ENCODE data around the gene SECISBP2. TPM values are rescaled to one million over a fixed set of nuclear protein-coding genes. Genes with fewer than 3 reads are reported as not detected.
A peak's percentile ranks its signal among the peaks of the same experiment; 100 is the strongest.
"Not testable (repeated sequence)": the region's sequence is repeated elsewhere in the genome, so short reads cannot be mapped to it uniquely, and the experiment has no call there.

Gene SECISBP2
- total and polyA plus RNA-seq, 5 donors, result 14.6 to 20.6 (median 17.1) TPM

DNA sequence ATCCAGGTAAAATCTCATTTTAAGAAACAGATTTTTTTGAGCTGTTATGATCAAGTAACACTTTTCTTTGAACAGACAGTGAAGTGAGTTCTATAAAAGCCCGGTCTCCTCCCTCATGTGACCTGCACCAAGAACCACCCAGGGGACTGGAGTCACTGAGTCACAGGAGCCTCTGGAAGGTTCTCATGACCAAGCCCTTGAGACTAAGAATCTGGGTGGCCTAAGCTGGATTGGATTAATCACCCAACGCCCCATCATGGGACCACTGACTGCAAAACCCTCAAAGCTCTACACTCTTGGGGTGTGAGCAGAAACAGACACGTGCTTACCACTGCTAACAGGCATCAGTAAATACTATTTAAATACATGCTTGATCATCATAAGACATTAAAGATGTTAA lies 48.4 kb downstream of the SECISBP2 start:
- intact Hi-C loops (cut with DNase I), result loop anchor here in 1 of 4 donors (10.0 kb wide), 1 partner anchor 58 kb away; no protein-coding TSS in a partner anchor
- 87% methylated on average over 3 of the region's 3 CpGs for WGBS

DNA sequence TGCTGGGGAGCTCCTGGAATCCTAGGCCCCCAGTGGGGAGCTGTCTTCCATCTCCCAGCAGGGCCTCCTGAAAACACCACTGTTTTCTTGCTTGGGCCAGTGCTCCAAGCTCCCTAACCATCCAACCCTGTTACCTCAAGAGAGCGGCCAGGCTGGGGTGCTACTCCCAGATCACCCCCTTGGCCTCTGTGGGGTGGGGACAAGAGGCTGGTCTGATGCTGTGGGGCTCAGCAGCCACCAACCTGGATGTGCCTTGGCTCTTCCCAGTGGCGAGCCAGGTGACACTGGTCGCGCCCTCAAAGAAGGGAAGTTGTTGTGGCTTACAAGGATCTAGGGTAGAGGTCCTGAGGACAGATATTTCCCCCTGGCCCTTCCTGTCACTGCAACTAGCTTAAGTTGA lies 49.0 kb downstream of the SECISBP2 start:
- intact Hi-C loops (cut with DNase I), result loop anchor here in 1 of 4 donors (10.0 kb wide), 1 partner anchor 58 kb away; no protein-coding TSS in a partner anchor
- H3K9me3 ChIP-seq (ENCODE audit: control insufficient read depth, low read length), result no peaks in the 10 kb centered on the region
- 91% methylated on average over 4 of the region's 4 CpGs for WGBS
- no peak for ATAC-seq
- DNase-seq, result peak in 1 of 3 donors; percentile 14
- no peaks in the 10 kb centered on the region for H3K27me3 ChIP-seq (ENCODE audit: control insufficient read depth, insufficient read depth)
- no peak overlapping the region for H3K27ac ChIP-seq (ENCODE audit: low read length)
- H3K4me1 ChIP-seq (ENCODE audit: control insufficient read depth, insufficient read depth, low read length), result no peaks in the 10 kb centered on the region
- no peak overlapping the region for H3K4me3 ChIP-seq (ENCODE audit: low read length)

More for the DNA sequence above, 48.4 kb downstream of the SECISBP2 start:
- ATAC-seq, result no peak
- Histone ChIP-seq H3K27ac (ENCODE audit: low read length) (no peak overlapping the region), H3K4me3 (ENCODE audit: low read length) (no peak overlapping the region), H3K9me3 (ENCODE audit: control insufficient read depth, low read length) (no peaks in the 10 kb centered on the region), H3K27me3 (ENCODE audit: control insufficient read depth, insufficient read depth) (no peaks in the 10 kb centered on the region), H3K4me1 (ENCODE audit: control insufficient read depth, insufficient read depth, low read length) (no peaks in the 10 kb centered on the region)
- DNase-seq, result no peak

DNA sequence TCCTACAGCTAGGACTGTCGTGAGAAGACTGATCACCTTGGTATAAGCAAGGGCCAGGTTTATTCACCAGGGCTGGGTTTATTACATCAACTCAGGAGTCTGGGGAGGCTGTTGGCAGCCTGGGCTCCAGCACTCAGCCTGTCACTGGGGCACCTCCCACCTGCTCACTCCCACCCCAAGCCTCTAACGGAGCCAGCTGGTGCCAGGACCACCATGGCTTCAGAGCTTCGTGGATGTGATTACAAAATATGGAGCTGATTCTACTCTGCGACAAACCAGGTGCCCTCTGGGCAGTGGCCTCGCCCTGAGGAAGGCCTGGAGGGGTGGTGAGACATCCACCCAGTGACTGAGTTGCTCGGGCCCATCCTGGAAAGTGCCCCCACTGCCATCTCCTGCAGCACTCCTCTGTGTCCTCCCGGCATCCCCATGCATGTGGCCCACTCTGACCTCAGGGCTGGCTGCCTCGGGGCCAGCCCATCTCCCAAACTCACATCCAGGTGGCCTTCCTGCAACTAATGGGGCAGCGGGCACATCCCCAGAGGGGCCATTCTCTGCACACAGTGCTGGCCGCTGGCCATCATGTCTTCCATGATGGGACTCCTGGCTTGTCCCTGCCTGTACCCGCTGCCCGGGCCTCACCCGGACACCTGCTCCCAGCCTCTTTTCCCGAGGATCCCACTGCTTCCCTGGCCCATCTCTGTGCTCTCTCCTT lies 49.6 kb downstream of the SECISBP2 start:
- Histone ChIP-seq H3K27ac (ENCODE audit: low read length) (no peak overlapping the region), H3K4me3 (ENCODE audit: low read length) (no peak overlapping the region), H3K27me3 (ENCODE audit: control insufficient read depth, insufficient read depth) (no peaks in the 10 kb centered on the region), H3K4me1 (ENCODE audit: control insufficient read depth, insufficient read depth, low read length) (no peaks in the 10 kb centered on the region), H3K9me3 (ENCODE audit: control insufficient read depth, low read length) (no peaks in the 10 kb centered on the region)
- peak in 1 of 3 donors; percentile 48 for DNase-seq
- intact Hi-C loops (cut with DNase I), result loop anchor here in 1 of 4 donors (10.0 kb wide), 1 partner anchor 57 kb away; no protein-coding TSS in a partner anchor
- WGBS, result 82% methylated on average over 14 of the region's 14 CpGs
- no peak for ATAC-seq

DNA sequence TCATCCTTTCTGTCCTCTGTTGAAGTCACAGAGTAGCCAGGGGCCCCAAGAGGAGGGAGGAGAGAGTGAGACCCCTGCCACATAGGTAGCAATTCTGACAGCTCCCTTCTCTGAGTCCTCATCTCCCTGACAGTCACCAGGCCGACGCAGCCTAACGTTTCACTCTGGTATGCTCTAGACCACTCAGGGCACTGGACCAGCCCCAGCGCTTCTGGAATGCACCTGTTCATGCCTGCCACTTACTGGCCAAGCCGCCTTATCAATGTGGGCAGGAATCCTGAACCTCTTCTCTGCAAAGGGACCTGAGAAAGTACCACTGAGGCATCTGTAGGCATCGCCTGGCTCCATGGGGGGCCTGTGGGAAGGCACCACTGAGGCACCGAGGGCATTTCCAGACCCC lies 50.2 kb downstream of the SECISBP2 start:
- DNase-seq (peak in 1 of 3 donors; percentile 21), ATAC-seq (no peak)
- intact Hi-C loops (cut with DNase I), result loop anchor here in 1 of 4 donors (10.0 kb wide), 1 partner anchor 56 kb away; no protein-coding TSS in a partner anchor
- 80% methylated on average over 7 of the region's 7 CpGs for WGBS
- no peak overlapping the region for H3K27ac ChIP-seq (ENCODE audit: low read length)
- H3K4me1 ChIP-seq (ENCODE audit: control insufficient read depth, insufficient read depth, low read length), result no peaks in the 10 kb centered on the region
- H3K9me3 ChIP-seq (ENCODE audit: control insufficient read depth, low read length), result no peaks in the 10 kb centered on the region
- H3K27me3 ChIP-seq (ENCODE audit: control insufficient read depth, insufficient read depth), result no peaks in the 10 kb centered on the region
- H3K4me3 ChIP-seq (ENCODE audit: low read length), result no peak overlapping the region

DNA sequence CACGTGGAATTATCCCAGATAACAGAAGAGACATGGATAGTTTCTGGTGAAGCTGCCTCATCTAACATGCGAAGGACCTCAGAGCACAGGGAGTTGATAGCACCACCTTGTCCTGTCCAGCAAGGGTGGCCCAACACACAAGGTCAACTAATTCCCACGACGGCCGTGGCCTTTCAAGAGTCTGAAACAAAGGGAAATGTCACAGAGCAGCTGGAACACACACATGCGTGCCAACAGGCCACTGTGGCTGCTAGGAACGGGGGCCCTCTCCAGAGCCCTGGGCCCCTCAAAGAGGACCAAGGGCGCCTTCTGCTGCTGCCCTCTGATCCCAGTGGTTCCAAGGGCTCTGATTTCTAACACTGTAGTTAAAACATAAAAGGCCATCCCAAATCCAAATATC lies 50.7 kb downstream of the SECISBP2 start:
- 77% methylated on average over 8 of the region's 8 CpGs for WGBS
- intact Hi-C loops (cut with DNase I), result loop anchor here in 1 of 4 donors (10.0 kb wide), 1 partner anchor 56 kb away; no protein-coding TSS in a partner anchor
- H3K9me3 ChIP-seq (ENCODE audit: control insufficient read depth, low read length), result no peaks in the 10 kb centered on the region
- H3K27me3 ChIP-seq (ENCODE audit: control insufficient read depth, insufficient read depth), result no peaks in the 10 kb centered on the region
- no peak overlapping the region for H3K27ac ChIP-seq (ENCODE audit: low read length)
- ATAC-seq, result no peak
- no peaks in the 10 kb centered on the region for H3K4me1 ChIP-seq (ENCODE audit: control insufficient read depth, insufficient read depth, low read length)
- peak in 1 of 3 donors; percentile 34 for DNase-seq
- no peak overlapping the region for H3K4me3 ChIP-seq (ENCODE audit: low read length)

DNA sequence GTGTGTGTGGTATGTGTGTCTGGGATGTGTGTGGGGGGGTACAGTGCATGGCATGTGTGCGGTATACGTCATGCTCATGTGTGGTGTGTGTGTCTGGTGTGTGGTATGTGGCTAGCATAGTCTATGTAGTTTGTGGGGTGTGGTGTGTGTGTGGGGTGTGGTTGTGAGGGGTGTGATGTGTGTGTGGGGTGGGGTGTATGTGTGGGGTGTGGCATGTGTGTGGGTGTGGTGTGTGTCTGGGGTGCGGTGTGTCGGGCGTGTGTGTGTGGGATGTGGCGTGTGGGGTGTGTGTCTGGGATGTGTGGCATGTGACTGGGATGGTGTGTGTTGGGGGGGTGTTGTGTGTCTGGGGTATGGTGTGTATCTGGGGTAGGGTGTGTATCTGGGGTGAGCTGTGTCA lies 52.3 kb downstream of the SECISBP2 start:
- Histone ChIP-seq H3K4me3 (ENCODE audit: low read length) (no peak overlapping the region), H3K4me1 (ENCODE audit: control insufficient read depth, insufficient read depth, low read length) (no peaks in the 10 kb centered on the region), H3K9me3 (ENCODE audit: control insufficient read depth, low read length) (no peaks in the 10 kb centered on the region), H3K27ac (ENCODE audit: low read length) (no peak overlapping the region), H3K27me3 (ENCODE audit: control insufficient read depth, insufficient read depth) (no peaks in the 10 kb centered on the region)
- DNase-seq (peak in 1 of 3 donors; percentile 40), ATAC-seq (no peak)
- intact Hi-C loops (cut with DNase I), result no loop called here
- WGBS, result 93% methylated on average over 6 of the region's 6 CpGs

DNA sequence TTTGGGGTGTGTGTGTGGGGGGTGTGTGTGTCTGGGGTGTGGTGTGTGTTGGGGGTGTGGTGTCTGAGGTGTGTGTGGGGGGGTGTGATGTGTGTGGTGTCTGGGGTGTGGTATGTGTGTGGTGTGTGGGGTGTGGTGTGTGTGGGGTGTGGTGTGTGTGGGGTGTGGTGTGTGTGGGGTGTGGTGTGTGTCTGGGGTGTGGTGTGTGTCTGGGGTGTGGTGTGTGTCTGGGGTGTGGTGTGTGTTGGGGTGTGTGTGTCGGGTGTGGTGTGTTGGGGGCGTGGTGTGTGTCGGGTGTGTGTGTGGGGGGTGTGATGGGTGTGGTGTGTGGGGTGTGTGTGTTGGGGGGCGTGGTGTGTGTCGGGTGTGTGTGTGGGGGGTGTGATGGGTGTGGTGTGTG lies 53.5 kb downstream of the SECISBP2 start:
- H3K9me3 ChIP-seq (ENCODE audit: control insufficient read depth, low read length); intact Hi-C loops (cut with DNase I); H3K27ac ChIP-seq (ENCODE audit: low read length); H3K27me3 ChIP-seq (ENCODE audit: control insufficient read depth, insufficient read depth); H3K4me1 ChIP-seq (ENCODE audit: control insufficient read depth, insufficient read depth, low read length); H3K4me3 ChIP-seq (ENCODE audit: low read length): not testable (repeated sequence)
- DNase-seq (peak in 1 of 3 donors; percentile 35), ATAC-seq (peak in 1 of 2 donors; percentile 55)
- 92% methylated on average over 5 of the region's 5 CpGs for WGBS

DNA sequence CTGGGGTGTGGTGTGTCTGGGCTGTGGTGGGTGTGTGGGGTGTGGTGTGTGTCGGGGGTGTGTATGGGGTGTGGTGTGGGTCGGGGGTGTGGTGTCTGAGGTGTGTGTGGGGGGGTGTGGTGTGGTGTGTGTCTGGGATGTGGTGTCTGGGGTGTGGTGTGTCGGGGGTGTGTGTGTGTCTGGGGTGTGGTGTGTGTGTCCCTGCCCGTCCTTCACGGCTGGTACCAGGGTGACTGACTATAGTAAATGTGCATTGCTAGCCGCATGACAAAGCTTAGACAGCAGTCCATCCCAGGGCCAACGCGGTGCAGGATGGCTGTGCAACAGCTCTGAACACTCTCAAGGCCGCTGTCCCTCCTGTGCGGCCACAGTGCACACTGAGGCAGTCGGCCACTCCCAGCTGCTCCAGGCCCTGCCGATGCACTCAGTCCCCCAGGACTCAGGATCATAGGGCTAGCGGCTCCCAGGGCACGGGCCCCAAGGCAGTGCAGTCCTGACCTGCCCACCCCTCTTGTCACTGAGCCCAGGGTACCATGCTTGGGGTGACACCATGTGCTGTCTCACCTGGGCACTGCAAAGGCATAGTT lies 54.0 kb downstream of the SECISBP2 start:
- ATAC-seq, result no peak
- no peak for DNase-seq
- H3K9me3 ChIP-seq (ENCODE audit: control insufficient read depth, low read length), result no peaks in the 10 kb centered on the region
- 83% methylated on average over 14 of the region's 14 CpGs for WGBS
- H3K4me3 ChIP-seq (ENCODE audit: low read length), result no peak overlapping the region
- no peaks in the 10 kb centered on the region for H3K4me1 ChIP-seq (ENCODE audit: control insufficient read depth, insufficient read depth, low read length)
- intact Hi-C loops (cut with DNase I), result no loop called here
- no peaks in the 10 kb centered on the region for H3K27me3 ChIP-seq (ENCODE audit: control insufficient read depth, insufficient read depth)
- no peak overlapping the region for H3K27ac ChIP-seq (ENCODE audit: low read length)

DNA sequence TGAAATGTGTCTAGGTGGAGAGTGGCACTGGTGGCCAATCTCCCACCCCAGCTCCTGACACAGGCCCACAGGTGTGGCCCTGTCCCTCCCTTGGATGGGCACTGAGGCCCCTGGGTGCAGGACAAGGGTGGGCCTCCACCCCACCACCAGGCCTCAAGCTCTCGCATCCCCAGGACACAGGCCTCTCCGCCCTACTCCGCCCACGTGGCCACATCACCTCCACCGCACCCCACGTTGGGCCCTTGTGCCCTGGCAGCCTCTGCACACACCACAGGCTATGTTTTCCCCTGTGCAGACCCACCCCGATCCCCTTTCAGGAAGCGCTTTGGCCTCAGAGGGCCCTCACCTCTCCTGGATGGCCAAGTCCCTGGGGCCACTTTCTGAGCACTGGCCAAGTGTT lies 54.7 kb downstream of the SECISBP2 start:
- H3K27me3 ChIP-seq (ENCODE audit: control insufficient read depth, insufficient read depth), result no peaks in the 10 kb centered on the region
- DNase-seq (peak in 1 of 3 donors; percentile 62), ATAC-seq (no peak)
- intact Hi-C loops (cut with DNase I), result no loop called here
- WGBS, result 96% methylated on average over 8 of the region's 8 CpGs
- H3K4me3 ChIP-seq (ENCODE audit: low read length), result no peak overlapping the region
- H3K4me1 ChIP-seq (ENCODE audit: control insufficient read depth, insufficient read depth, low read length), result no peaks in the 10 kb centered on the region
- H3K9me3 ChIP-seq (ENCODE audit: control insufficient read depth, low read length), result no peaks in the 10 kb centered on the region
- no peak overlapping the region for H3K27ac ChIP-seq (ENCODE audit: low read length)

DNA sequence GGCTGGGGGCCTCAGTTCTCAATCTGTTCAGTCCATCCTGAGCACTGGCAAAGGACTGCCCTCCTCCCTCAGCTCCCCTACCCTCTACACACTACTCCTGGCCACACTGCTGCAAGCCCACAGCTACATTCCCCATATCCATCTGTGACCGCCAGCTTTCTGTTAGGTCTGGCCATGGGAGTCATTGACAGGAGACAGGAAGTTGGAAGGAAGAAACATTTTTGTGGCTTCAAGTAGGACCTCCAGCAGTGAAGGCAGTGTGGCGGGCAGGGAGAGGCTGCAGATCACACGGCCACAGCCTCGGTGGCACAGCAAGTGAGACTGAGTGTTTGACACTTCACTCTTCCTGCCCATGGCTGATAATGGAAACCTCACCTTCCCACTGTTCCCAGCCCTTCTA lies 55.9 kb downstream of the SECISBP2 start:
- H3K27me3 ChIP-seq (ENCODE audit: control insufficient read depth, insufficient read depth), result no peaks in the 10 kb centered on the region
- H3K27ac ChIP-seq (ENCODE audit: low read length), result no peak overlapping the region
- H3K4me3 ChIP-seq (ENCODE audit: low read length), result no peak overlapping the region
- DNase-seq (no peak), ATAC-seq (no peak)
- 84% methylated on average over 4 of the region's 4 CpGs for WGBS
- H3K4me1 ChIP-seq (ENCODE audit: control insufficient read depth, insufficient read depth, low read length), result no peaks in the 10 kb centered on the region
- intact Hi-C loops (cut with DNase I), result no loop called here
- H3K9me3 ChIP-seq (ENCODE audit: control insufficient read depth, low read length), result no peaks in the 10 kb centered on the region

DNA sequence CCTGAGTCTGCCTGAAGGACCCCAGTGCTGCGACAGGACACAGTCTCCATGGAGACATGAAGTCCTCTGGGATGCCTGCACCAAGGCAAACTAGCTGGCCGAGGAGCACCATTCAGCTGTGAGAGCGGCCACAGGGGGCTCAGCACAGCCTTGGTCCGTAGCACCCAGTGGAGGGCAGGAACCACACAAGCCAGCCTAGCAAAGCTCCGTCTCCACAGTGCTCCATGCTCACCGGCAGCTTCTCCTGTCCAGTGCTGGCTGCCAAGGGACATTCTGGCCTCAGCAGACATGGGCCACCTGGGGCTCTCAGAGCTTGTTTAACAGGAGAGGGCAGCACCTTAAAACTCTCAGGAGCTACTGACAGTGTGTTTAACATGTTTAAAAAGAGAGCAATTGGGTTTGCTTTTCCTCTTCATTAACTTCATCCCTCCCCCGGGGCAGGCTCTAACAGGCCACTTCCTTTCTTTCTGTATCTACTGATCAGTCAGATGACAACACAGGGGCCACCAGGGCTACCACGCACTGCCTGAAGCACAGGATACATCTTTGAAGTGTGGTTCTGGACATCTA lies 57.0 kb downstream of the SECISBP2 start:
- 44% methylated on average over 8 of the region's 8 CpGs for WGBS
- Histone ChIP-seq H3K9me3 (ENCODE audit: control insufficient read depth, low read length) (no peaks in the 10 kb centered on the region), H3K27me3 (ENCODE audit: control insufficient read depth, insufficient read depth) (no peaks in the 10 kb centered on the region), H3K4me3 (ENCODE audit: low read length) (no peak overlapping the region), H3K4me1 (ENCODE audit: control insufficient read depth, insufficient read depth, low read length) (no peaks in the 10 kb centered on the region), H3K27ac (ENCODE audit: low read length) (no peak overlapping the region)
- DNase-seq (peak in 1 of 3 donors; percentile 48), ATAC-seq (peak in 1 of 2 donors; percentile 25)
- intact Hi-C loops (cut with DNase I), result no loop called here

Data from right cardiac atrium (tissue), 5 donors.